ENCODE data around the gene MASP1. TPM values are rescaled to one million over a fixed set of nuclear protein-coding genes. Genes with fewer than 3 reads are reported as not detected.

MASP1 gene
- total RNA-seq, 1 experiment from 2014 or later: not detected

- H3K27me3 ChIP-seq (ENCODE audit: control insufficient read depth, insufficient read depth, low read length): peaks cover 19% of the 10 kb centered on the region
- H3K36me3 ChIP-seq (ENCODE audit: control insufficient read depth, insufficient read depth, low read length): no peaks in the 10 kb centered on the region
- ChIA-PET POLR2A (no interaction called here), CTCF (no interaction called here)
- no peaks in the 10 kb centered on the region for H3K9me3 ChIP-seq (ENCODE audit: control insufficient read depth, insufficient read depth, low read depth, low read length)
- intact Hi-C loops (cut with micrococcal nuclease; ENCODE audit: unreplicated experiment) (no loop called here), in situ Hi-C loops (cut with HindIII; ENCODE audit: low pct_unique_long_range_greater_than_20kb, low sequenced_read_pairs) (no loop called here)
- ATAC-seq (no peak), DNase-seq (ENCODE audit: low read depth, low spot score) (no peak)
- H3K4me1 ChIP-seq (ENCODE audit: control insufficient read depth, insufficient read depth, low read length): no peaks in the 10 kb centered on the region
- H3K4me3 ChIP-seq (ENCODE audit: low read depth in 2 of 2, low read length in 2 of 2): no peak overlapping the region
- no peak overlapping the region for H3K27ac ChIP-seq (ENCODE audit: low read length)
- no peak for TF ChIP-seq POLR2AphosphoS5 (IDR thresholded peaks at IDR 0.05; ENCODE audit: low read depth, low read length)
- TF ChIP-seq SIN3A (IDR thresholded peaks at IDR 0.05; ENCODE audit: borderline replicate concordance, insufficient read depth, low read depth, low read length): no peak
- TF ChIP-seq CTCF (IDR thresholded peaks at IDR 0.05): no peak
- no peak for TF ChIP-seq REST (IDR thresholded peaks at IDR 0.05; ENCODE audit: insufficient read depth in 1 of 2, low read depth in 2 of 2, low read length in 1 of 2)
- TF ChIP-seq TCF7L2 (IDR thresholded peaks at IDR 0.05; ENCODE audit: low read depth, low read length): no peak
- no TSS peak for BruUV-seq (replicated peaks)
Measured at GRCh38 chr3:187211532-187212195, 79.9 kb downstream of the MASP1 start.

- H3K27me3 ChIP-seq (ENCODE audit: control insufficient read depth, insufficient read depth, low read length): peaks cover 20% of the 10 kb centered on the region
- no peak overlapping the region for H3K4me3 ChIP-seq (ENCODE audit: low read depth in 2 of 2, low read length in 2 of 2)
- no TSS peak for BruUV-seq (replicated peaks)
- no peaks in the 10 kb centered on the region for H3K9me3 ChIP-seq (ENCODE audit: control insufficient read depth, insufficient read depth, low read depth, low read length)
- ATAC-seq (no peak), DNase-seq (ENCODE audit: low read depth, low spot score) (no peak)
- no peaks in the 10 kb centered on the region for H3K4me1 ChIP-seq (ENCODE audit: control insufficient read depth, insufficient read depth, low read length)
- H3K36me3 ChIP-seq (ENCODE audit: control insufficient read depth, insufficient read depth, low read length): no peaks in the 10 kb centered on the region
- ChIA-PET POLR2A (no interaction called here), CTCF (no interaction called here)
- in situ Hi-C loops (cut with HindIII; ENCODE audit: low pct_unique_long_range_greater_than_20kb, low sequenced_read_pairs): no loop called here
- intact Hi-C loops (cut with micrococcal nuclease; ENCODE audit: unreplicated experiment): no loop called here
- no peak overlapping the region for H3K27ac ChIP-seq (ENCODE audit: low read length)
- TF ChIP-seq CTCF (IDR thresholded peaks at IDR 0.05) (no peak), SIN3A (IDR thresholded peaks at IDR 0.05; ENCODE audit: borderline replicate concordance, insufficient read depth, low read depth, low read length) (no peak), TCF7L2 (IDR thresholded peaks at IDR 0.05; ENCODE audit: low read depth, low read length) (no peak), REST (IDR thresholded peaks at IDR 0.05; ENCODE audit: insufficient read depth in 1 of 2, low read depth in 2 of 2, low read length in 1 of 2) (no peak), POLR2AphosphoS5 (IDR thresholded peaks at IDR 0.05; ENCODE audit: low read depth, low read length) (no peak)
Measured at GRCh38 chr3:187210545-187211327, 80.8 kb downstream of the MASP1 start.
